ENCODE results near the gene CD99.

CD99 gene

GRCh38 chrX:2650037-2650436, 41.1 kb upstream of the CD99 start:
- H3K27ac ChIP-seq (ENCODE audit: low read length): no peak overlapping the region
- H3K27me3 ChIP-seq (replicated peaks; ENCODE audit: insufficient read depth, low read length): no peaks in the 10 kb centered on the region
- no peaks in the 10 kb centered on the region for H3F3A ChIP-seq (ENCODE audit: insufficient read depth, low read length)
- H3K79me2 ChIP-seq (ENCODE audit: low read length): no peaks in the 10 kb centered on the region
- no peaks in the 10 kb centered on the region for H3K9me3 ChIP-seq (replicated peaks; ENCODE audit: insufficient read depth, low read length)
- no peak overlapping the region for H3K4me2 ChIP-seq (ENCODE audit: low read depth, low read length)
- DNase-seq: no peak
- H4K20me1 ChIP-seq (ENCODE audit: insufficient read depth, low read length): no peaks in the 10 kb centered on the region
- no peaks in the 10 kb centered on the region for H3K9me2 ChIP-seq (replicated peaks; ENCODE audit: insufficient read depth, low read length)
- no peaks in the 10 kb centered on the region for H3K4me1 ChIP-seq (ENCODE audit: low read length)
- TF ChIP-seq EZH2 (optimal IDR thresholded peaks at IDR 0.05; ENCODE audit: low read depth, low read length): no peak
- TF ChIP-seq EZH2phosphoT487 (IDR thresholded peaks at IDR 0.05; ENCODE audit: low read length): no peak
- TF ChIP-seq, protein P1, sequence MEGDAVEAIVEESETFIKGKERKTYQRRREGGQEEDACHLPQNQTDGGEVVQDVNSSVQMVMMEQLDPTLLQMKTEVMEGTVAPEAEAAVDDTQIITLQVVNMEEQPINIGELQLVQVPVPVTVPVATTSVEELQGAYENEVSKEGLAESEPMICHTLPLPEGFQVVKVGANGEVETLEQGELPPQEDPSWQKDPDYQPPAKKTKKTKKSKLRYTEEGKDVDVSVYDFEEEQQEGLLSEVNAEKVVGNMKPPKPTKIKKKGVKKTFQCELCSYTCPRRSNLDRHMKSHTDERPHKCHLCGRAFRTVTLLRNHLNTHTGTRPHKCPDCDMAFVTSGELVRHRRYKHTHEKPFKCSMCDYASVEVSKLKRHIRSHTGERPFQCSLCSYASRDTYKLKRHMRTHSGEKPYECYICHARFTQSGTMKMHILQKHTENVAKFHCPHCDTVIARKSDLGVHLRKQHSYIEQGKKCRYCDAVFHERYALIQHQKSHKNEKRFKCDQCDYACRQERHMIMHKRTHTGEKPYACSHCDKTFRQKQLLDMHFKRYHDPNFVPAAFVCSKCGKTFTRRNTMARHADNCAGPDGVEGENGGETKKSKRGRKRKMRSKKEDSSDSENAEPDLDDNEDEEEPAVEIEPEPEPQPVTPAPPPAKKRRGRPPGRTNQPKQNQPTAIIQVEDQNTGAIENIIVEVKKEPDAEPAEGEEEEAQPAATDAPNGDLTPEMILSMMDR (IDR thresholded peaks at IDR 0.05; ENCODE audit: low read length): no peak
- H3K36me3 ChIP-seq (replicated peaks; ENCODE audit: insufficient read depth, low read length): no peaks in the 10 kb centered on the region
- H3K9ac ChIP-seq (ENCODE audit: low read length): no peak overlapping the region
- no peak overlapping the region for H2AFZ ChIP-seq (ENCODE audit: low read length)
- no peak overlapping the region for H3K4me3 ChIP-seq (ENCODE audit: low read length)

- Histone ChIP-seq H3K9me3 (replicated peaks; ENCODE audit: insufficient read depth, low read length) (no peaks in the 10 kb centered on the region), H3K27me3 (replicated peaks; ENCODE audit: insufficient read depth, low read length) (no peaks in the 10 kb centered on the region), H3K9ac (ENCODE audit: low read length) (no peak overlapping the region), H2AFZ (ENCODE audit: low read length) (no peak overlapping the region), H3K4me1 (ENCODE audit: low read length) (no peaks in the 10 kb centered on the region), H3K79me2 (ENCODE audit: low read length) (no peaks in the 10 kb centered on the region), H3K36me3 (replicated peaks; ENCODE audit: insufficient read depth, low read length) (no peaks in the 10 kb centered on the region), H3K4me2 (ENCODE audit: low read depth, low read length) (no peak overlapping the region), H4K20me1 (ENCODE audit: insufficient read depth, low read length) (no peaks in the 10 kb centered on the region), H3K27ac (ENCODE audit: low read length) (no peak overlapping the region), H3K4me3 (ENCODE audit: low read length) (no peak overlapping the region), H3F3A (ENCODE audit: insufficient read depth, low read length) (no peaks in the 10 kb centered on the region), H3K9me2 (replicated peaks; ENCODE audit: insufficient read depth, low read length) (no peaks in the 10 kb centered on the region)
- no peak for DNase-seq
- TF ChIP-seq EZH2 (optimal IDR thresholded peaks at IDR 0.05; ENCODE audit: low read depth, low read length) (no peak), EZH2phosphoT487 (IDR thresholded peaks at IDR 0.05; ENCODE audit: low read length) (no peak)
- TF ChIP-seq, protein P1 (IDR thresholded peaks at IDR 0.05; ENCODE audit: low read length): no peak
These were observed 40.2 kb upstream of the CD99 start for GRCh38 chrX:2650865-2651264.

- Histone ChIP-seq H4K20me1 (ENCODE audit: insufficient read depth, low read length) (no peaks in the 10 kb centered on the region), H3K27me3 (replicated peaks; ENCODE audit: insufficient read depth, low read length) (no peaks in the 10 kb centered on the region), H3K4me3 (ENCODE audit: low read length) (no peak overlapping the region), H3F3A (ENCODE audit: insufficient read depth, low read length) (no peaks in the 10 kb centered on the region), H3K9me3 (replicated peaks; ENCODE audit: insufficient read depth, low read length) (no peaks in the 10 kb centered on the region), H3K9ac (ENCODE audit: low read length) (no peak overlapping the region), H3K4me1 (ENCODE audit: low read length) (no peaks in the 10 kb centered on the region), H3K27ac (ENCODE audit: low read length) (no peak overlapping the region), H3K36me3 (replicated peaks; ENCODE audit: insufficient read depth, low read length) (no peaks in the 10 kb centered on the region), H3K79me2 (ENCODE audit: low read length) (no peaks in the 10 kb centered on the region), H2AFZ (ENCODE audit: low read length) (no peak overlapping the region), H3K9me2 (replicated peaks; ENCODE audit: insufficient read depth, low read length) (no peaks in the 10 kb centered on the region), H3K4me2 (ENCODE audit: low read depth, low read length) (no peak overlapping the region)
- no peak for DNase-seq
- no peak for TF ChIP-seq EZH2 (optimal IDR thresholded peaks at IDR 0.05; ENCODE audit: low read depth, low read length)
- TF ChIP-seq, protein P1 (IDR thresholded peaks at IDR 0.05; ENCODE audit: low read length): no peak
- no peak for TF ChIP-seq EZH2phosphoT487 (IDR thresholded peaks at IDR 0.05; ENCODE audit: low read length)
These were observed 39.0 kb upstream of the CD99 start for GRCh38 chrX:2652106-2652505.

All from MM.1S (cell line).